Activated CD4-positive, alpha-beta T cell treated with anti-CD3 and anti-CD28 coated beads for 48 hours (primary cell): ENCODE results near the gene HMGB1.

Source experiments
- DNase-seq: peaks from one replicate; pipeline ENCODE4 v3.0.0-alpha.2; 2020

HMGB1 gene

GRCh38 chr13:30429235-30429634 is 36.5 kb downstream of the HMGB1 start:
- no peak for DNase-seq

GRCh38 chr13:30423891-30424290 is 41.8 kb downstream of the HMGB1 start:
- no peak for DNase-seq

GRCh38 chr13:30422054-30422839 is 43.5 kb downstream of the HMGB1 start, which contains the start of gene UBE2L5:
Gene UBE2L5 (plus strand): TSS chr13:30422493. CDS start chr13:30427991, 5,498 bp downstream.
- DNase-seq, result peak; percentile 69

GRCh38 chr13:30421093-30422053 is 44.4 kb downstream of the HMGB1 start:
- DNase-seq, result peak; percentile 29

GRCh38 chr13:30418717-30419459 is 46.8 kb downstream of the HMGB1 start:
- no peak for DNase-seq

GRCh38 chr13:30418075-30418716 is 47.5 kb downstream of the HMGB1 start:
- no peak for DNase-seq

GRCh38 chr13:30416471-30416870 is 49.3 kb downstream of the HMGB1 start:
- no peak for DNase-seq

GRCh38 chr13:30415430-30416030 is 50.2 kb downstream of the HMGB1 start:
- DNase-seq, result no peak

- no peak for DNase-seq
Observed at GRCh38 chr13:30413842-30414241, 51.9 kb downstream of the HMGB1 start.

- DNase-seq, result no peak
Observed at GRCh38 chr13:30412346-30412745, 53.4 kb downstream of the HMGB1 start.

- no peak for DNase-seq
Observed at GRCh38 chr13:30410705-30411125, 55.0 kb downstream of the HMGB1 start.

- no peak for DNase-seq
Observed at GRCh38 chr13:30409886-30410704, 55.6 kb downstream of the HMGB1 start.

GRCh38 chr13:30408319-30409101 is 57.2 kb downstream of the HMGB1 start:
- peak; percentile 96 for DNase-seq

GRCh38 chr13:30406779-30407416 is 58.8 kb downstream of the HMGB1 start:
- no peak for DNase-seq
